Suppressor macrophage treated with lipopolysaccharide for 1 hour (primary cell): Measurements from ENCODE around the gene TAMALIN.

ENCODE experiments used
- DNase-seq, 3 donors: peaks; one replicate each; pipeline ENCODE4 v3.0.0-alpha.2; 2020 to 2022

TAMALIN gene

DNA sequence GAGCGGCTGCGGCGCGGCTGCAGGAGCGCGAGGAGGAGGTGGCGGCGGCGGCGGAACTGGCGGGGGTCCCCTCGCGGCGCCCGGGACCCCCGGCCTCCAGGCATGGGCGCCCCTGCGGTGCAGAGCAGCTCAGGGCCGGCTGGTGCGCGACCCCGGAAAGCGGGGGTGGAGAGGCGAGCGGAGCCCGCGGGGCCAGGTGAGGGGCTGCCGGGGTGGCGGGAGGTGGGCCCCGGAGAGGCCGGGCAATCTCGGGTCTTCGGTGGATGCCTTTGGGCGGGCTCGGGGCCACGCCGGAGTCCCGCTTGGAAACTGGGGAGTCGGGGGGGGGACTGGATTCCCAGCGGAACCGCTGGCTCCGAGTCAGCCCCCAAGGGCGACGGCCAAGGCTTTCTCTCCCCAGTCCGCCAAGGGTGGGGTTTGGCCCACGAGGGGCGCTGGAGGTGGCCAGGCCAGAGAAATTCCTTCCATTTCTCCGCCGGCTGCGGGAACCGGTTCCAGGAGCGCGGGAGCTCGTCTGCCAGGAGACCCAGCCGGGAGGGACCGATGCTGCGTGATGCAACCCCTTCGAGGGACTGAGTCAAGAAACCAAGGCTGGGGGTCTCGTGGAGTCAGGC is 30.6 kb downstream of the TAMALIN start:
- DNase-seq = peak in 1 of 3 donors; percentile 35

DNA sequence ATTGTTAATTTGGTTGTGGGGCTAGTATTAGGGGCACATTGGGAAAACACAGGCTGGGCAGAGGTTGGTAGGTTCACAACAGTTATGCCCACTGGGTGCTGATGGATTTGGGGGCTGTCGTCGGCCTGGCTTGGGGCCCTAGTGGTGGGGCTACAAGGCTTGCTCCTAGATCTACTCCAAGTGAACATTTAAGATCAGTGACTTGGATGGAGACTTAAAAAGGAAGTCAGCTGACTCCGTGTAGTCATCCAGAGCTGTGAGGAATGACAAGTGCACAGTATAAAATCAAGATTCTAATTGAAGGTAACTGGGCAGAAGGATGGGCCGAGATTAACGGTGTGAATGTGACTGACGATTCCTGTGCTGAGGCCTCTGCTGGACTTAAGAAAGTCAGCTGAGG is 31.7 kb downstream of the TAMALIN start:
- peak; percentile 50 to 65 (median 63) for DNase-seq

DNA sequence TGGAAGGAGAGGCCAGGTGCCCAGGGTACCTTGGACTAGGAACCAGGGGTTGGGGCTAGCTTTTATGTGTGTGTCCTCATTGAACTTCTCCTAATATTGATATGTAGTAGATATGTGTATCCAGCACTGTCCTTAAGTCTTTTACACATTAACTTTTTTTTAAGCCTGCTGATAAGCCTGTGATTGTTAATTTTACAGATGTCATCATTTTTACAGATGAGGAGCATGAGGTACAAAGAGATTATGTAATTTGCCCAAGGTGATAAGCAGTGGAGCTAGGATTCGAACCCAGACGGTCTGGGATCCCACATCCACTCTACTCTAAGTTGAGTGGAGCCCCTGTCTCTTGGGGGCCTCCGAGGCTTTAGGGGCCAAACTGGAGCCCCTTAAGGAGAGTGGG is 34.3 kb downstream of the TAMALIN start:
- DNase-seq = no peak

GRCh38 chr12:52041695-52042123 is 35.0 kb downstream of the TAMALIN start:
- DNase-seq = no peak

GRCh38 chr12:52042706-52043385 is 36.1 kb downstream of the TAMALIN start:
- DNase-seq = no peak

GRCh38 chr12:52043386-52044212 is 36.9 kb downstream of the TAMALIN start:
- DNase-seq = no peak

GRCh38 chr12:52044292-52044983 is 37.7 kb downstream of the TAMALIN start:
- DNase-seq = no peak

GRCh38 chr12:52045794-52046199 is 39.1 kb downstream of the TAMALIN start:
- peak; percentile 89 to 94 (median 91) for DNase-seq

- DNase-seq = no peak
These were observed 40.1 kb downstream of the TAMALIN start for GRCh38 chr12:52046859-52047258.

DNA sequence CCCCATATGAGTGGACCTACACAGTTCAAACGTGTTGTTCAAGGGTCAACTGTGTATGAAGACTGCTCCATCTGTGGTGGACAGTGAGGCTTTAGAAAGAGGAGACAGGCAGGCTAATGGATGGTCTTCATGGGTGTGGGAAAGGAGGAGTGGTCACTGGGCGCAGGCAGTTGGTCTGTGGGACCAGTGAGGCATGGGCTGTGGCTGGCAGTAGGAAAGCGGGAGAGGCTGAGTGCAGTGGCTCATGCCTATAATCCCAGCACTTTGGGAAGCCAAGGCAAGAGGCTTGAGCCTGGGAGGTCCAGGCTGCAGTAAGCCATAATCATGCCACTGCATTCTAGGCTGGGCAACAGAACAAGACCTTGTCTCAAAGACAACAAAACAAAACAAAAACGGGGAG is 42.5 kb downstream of the TAMALIN start:
- no peak for DNase-seq

- no peak for DNase-seq
These were observed 42.9 kb downstream of the TAMALIN start for GRCh38 chr12:52049688-52050087.

GRCh38 chr12:52050116-52050757 is 43.5 kb downstream of the TAMALIN start:
- peak; percentile 78 to 89 (median 86) for DNase-seq

DNA sequence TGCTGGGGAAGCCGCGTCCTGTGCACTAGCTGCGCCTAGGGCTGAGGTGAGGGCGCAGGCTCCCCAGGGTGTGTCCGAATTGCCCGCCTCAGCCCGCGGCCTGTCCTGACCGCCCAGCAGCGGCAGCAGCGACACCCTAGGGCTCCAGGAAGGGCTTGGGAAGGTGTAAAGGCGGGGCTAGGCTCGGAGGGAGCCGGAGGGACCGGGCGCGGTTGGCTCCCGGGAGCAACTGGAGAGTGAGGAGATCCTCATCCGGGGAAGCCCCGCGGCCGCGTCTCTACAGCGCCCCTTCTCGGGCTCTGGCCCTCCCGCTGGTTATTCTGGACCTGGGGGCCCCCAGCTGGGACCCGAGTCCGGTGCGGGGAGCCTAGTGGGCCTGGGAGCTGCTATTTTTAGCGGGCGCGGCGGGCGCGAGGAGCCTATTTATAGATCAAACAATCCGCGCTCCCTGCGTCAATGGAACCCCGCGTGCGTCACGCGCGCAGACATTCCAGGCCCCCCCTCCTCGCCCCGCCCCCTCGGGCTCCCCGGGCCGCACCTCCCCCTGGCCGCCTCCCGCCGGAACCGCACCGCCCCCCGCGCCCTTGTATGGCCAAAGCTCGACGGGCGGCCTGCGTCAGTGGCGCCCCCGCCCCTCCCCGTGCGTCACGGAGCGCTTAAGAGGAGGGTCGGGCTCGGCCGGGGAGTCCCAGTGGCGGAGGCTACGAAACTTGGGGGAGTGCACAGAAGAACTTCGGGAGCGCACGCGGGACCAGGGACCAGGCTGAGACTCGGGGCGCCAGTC is 44.2 kb downstream of the TAMALIN start, which contains the start of gene NR4A1:
Gene NR4A1 (plus strand): TSS at position 685 of the 784 bp plus-strand sequence. CDS start 2,887 bp downstream, outside the sequence.
- DNase-seq = peak; percentile 98 to 100 (median 98)

DNA sequence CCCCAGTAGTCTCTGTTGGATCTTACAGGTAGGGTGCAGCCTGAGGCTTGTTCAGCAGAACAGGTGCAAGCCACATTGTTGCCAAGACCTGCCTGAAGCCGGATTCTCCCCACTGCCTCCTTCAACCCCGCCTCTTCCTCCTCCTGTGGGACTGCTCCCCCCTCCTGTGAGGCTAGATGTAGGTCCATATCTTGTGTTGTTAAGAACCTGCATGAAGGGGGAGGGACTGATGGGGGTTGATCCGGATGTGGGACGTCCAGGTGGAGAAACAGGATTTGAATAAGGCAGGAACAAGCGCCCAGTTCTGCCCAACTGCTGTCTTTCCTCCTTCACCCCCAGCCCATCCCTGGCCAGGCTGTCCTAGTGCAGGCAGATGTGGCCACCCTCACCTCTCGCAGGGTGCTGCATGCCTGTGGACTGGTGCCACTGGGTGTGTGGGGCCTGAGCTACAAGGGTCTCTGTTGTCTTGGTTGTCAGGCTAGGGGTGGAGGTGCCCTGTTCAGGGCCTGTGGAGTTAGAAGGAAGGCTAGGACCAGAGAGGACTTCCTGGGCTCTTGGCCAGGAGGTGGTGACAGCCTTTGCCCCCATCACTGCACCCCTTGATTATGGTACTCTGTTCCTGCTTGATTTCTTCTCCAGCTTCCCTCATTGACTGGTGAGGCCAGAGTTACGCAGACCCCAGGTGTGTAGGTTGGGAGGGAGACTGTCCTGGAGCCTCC is 45.9 kb downstream of the TAMALIN start:
- no peak for DNase-seq

DNA sequence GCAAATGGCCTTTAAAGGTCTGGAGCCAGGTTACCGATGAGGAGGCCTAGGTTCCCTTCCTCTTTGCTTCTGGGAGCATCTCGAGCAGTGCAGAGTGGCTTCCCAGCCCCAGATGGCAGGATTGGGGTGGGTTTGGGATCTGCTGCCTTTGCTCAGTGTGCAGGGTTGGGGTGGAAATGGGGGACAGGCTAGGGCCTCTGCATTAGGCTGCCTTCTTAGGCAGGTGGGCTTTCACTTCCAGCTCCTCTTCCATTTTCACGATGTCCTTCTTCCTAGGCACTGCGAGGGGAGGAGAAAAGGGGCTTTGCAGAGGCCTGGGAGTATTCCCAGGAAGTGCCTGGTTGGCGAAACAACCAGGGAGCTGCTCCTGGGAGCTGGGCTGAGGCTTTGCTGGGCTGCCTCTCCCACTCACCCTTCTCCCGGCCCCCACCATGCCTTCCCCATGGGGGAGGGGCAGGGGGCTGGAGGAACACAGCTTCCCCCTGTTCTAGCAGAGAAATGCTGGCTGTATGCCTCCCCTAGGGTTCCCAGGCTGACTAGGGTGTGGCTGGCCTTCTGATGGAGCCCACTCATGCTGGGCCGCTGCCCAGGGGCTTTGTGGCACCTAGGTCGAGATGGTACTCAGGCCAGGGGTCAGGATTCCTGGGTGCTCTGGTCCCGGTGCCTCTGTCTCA is 46.9 kb downstream of the TAMALIN start:
- no peak for DNase-seq

DNA sequence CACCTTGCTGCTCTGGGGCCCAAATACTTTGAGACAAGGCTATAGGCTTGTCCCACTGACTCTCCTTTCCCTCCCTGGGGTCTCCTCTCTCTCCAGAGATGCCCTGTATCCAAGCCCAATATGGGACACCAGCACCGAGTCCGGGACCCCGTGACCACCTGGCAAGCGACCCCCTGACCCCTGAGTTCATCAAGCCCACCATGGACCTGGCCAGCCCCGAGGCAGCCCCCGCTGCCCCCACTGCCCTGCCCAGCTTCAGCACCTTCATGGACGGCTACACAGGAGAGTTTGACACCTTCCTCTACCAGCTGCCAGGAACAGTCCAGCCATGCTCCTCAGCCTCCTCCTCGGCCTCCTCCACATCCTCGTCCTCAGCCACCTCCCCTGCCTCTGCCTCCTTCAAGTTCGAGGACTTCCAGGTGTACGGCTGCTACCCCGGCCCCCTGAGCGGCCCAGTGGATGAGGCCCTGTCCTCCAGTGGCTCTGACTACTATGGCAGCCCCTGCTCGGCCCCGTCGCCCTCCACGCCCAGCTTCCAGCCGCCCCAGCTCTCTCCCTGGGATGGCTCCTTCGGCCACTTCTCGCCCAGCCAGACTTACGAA is 47.6 kb downstream of the TAMALIN start:
- DNase-seq = no peak

DNA sequence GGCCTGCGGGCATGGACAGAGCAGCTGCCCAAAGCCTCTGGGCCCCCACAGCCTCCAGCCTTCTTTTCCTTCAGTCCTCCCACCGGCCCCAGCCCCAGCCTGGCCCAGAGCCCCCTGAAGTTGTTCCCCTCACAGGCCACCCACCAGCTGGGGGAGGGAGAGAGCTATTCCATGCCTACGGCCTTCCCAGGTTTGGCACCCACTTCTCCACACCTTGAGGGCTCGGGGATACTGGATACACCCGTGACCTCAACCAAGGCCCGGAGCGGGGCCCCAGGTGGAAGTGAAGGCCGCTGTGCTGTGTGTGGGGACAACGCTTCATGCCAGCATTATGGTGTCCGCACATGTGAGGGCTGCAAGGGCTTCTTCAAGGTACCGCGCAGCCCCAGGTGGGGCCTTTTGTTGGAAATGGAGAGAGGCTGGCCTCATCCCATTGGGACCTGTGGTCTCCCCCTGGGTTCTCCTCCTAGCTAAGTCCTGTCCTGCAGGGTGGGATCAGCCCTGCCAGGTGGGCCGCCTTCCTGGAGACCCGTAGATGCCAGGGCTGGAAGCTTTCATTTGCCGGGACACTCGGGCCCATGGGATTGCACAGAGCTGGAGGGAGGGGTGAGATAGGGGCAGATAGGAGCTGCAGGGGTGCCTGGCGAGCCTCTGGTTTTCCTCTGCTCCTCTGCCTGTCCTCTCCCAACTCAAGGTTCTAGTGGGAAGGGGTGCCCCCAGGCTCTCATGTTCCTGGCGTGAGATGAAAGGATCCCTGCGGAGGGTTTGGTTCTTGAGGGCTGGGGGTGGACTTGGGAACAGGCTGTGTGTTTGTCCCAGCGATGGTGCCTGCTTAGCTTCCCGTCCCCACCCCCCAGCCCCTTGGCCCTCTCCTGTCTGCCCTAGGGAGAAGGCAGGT is 48.3 kb downstream of the TAMALIN start:
- DNase-seq = no peak
